GM21786 (cell line): ENCODE measurements around the gene PDK2.

Experiments
- ATAC-seq: cut with Tn5 transposase; IDR thresholded peaks from one replicate; pipeline ENCODE4 v1.9.1; 2021; ENCODE audit not compliant: unreplicated experiment

PDK2 gene

GRCh38 chr17:50099003-50099402, 3.9 kb downstream of the PDK2 start:
- ATAC-seq = no peak

GRCh38 chr17:50100480-50100883, 5.3 kb downstream of the PDK2 start:
- no peak for ATAC-seq

- ATAC-seq = no peak
These were observed 5.8 kb downstream of the PDK2 start for GRCh38 chr17:50100921-50101345.

- ATAC-seq = no peak
These were observed 6.4 kb downstream of the PDK2 start for GRCh38 chr17:50101346-50102163.

- ATAC-seq = no peak
These were observed 7.2 kb downstream of the PDK2 start for GRCh38 chr17:50102164-50102991.

- no peak for ATAC-seq
These were observed 8.1 kb downstream of the PDK2 start for GRCh38 chr17:50103252-50103651.

GRCh38 chr17:50103941-50104340, 8.8 kb downstream of the PDK2 start:
- ATAC-seq = no peak

GRCh38 chr17:50105811-50106210, 10.7 kb downstream of the PDK2 start:
- no peak for ATAC-seq

GRCh38 chr17:50106393-50107131, 11.4 kb downstream of the PDK2 start:
- no peak for ATAC-seq

- ATAC-seq = no peak
These were observed 12.8 kb downstream of the PDK2 start for GRCh38 chr17:50107790-50108414.

- no peak for ATAC-seq
These were observed 13.4 kb downstream of the PDK2 start for GRCh38 chr17:50108556-50108955.

GRCh38 chr17:50109207-50109606, 14.1 kb downstream of the PDK2 start:
- no peak for ATAC-seq

- no peak for ATAC-seq
These were observed 14.6 kb downstream of the PDK2 start for GRCh38 chr17:50109785-50110184.

- no peak for ATAC-seq
These were observed 15.6 kb downstream of the PDK2 start for GRCh38 chr17:50110591-50111349.

- ATAC-seq = no peak
These were observed 16.8 kb downstream of the PDK2 start for GRCh38 chr17:50111673-50112655.

- ATAC-seq = no peak
These were observed 17.5 kb downstream of the PDK2 start for GRCh38 chr17:50112694-50113093.

GRCh38 chr17:50113624-50114320, 18.6 kb downstream of the PDK2 start:
- no peak for ATAC-seq

- no peak for ATAC-seq
These were observed 19.2 kb downstream of the PDK2 start for GRCh38 chr17:50114401-50114800.
